Common myeloid progenitor, CD34-positive (primary cell): ENCODE data around the gene CRLF1.

ENCODE experiments used
- CTCF ChIA-PET: fragments of 350-600 bp; sonication (Branson Sonifier 250); formaldehyde crosslinking; loops from one replicate; lab custom pipeline; 2021; ENCODE audit warnings: antibody characterized with exemption; lab: Charles Lee
- POLR2A ChIA-PET: fragments of 350-600 bp; sonication (Branson Sonifier 250); formaldehyde crosslinking; loops from one replicate; lab custom pipeline; 2021; ENCODE audit warnings: antibody characterized with exemption; lab: Charles Lee
- DNase-seq, 3 donors: peaks; one replicate each; pipeline versions ENCODE4 v3.0.0 to v3.0.0-alpha.2; 2013
- H3K27ac ChIP-seq, 2 experiments: 1 replicate in 1 of 2; 2 replicates in 1 of 2; pipeline ENCODE4 v1.7.0; 2013; ENCODE audit warnings: inconsistent platforms in 2 of 2, low read length in 2 of 2, mild to moderate bottlenecking in 2 of 2, low read depth in 1 of 2, moderate library complexity in 1 of 2; ENCODE audit not compliant: severe bottlenecking in 2 of 2, insufficient read depth in 1 of 2, poor library complexity in 1 of 2
- H3K27me3 ChIP-seq, 5 experiments: replicated peaks in 2 of 5; 1 replicate in 3 of 5; 2 replicates in 2 of 5; pipeline versions ENCODE4 v1.6.1 to v1.7.0; 2013; ENCODE audit warnings: low read length in 4 of 5, mild to moderate bottlenecking in 2 of 5, moderate library complexity in 2 of 5, inconsistent platforms in 1 of 5; ENCODE audit not compliant: insufficient read depth in 5 of 5, control insufficient read depth in 4 of 5
- H3K36me3 ChIP-seq, 4 experiments: 1 replicate in 2 of 4; 2 replicates in 2 of 4; pipeline versions ENCODE4 v1.6.1 to v1.7.0; 2013; ENCODE audit warnings: low read length in 3 of 4, control low read depth in 1 of 4, mild to moderate bottlenecking in 1 of 4; ENCODE audit not compliant: control insufficient read depth in 4 of 4, insufficient read depth in 4 of 4
- H3K4me1 ChIP-seq, 4 experiments: 1 replicate in 3 of 4; 2 replicates in 1 of 4; pipeline versions ENCODE4 v1.6.1 to v1.7.1; 2013; ENCODE audit warnings: low read length in 3 of 4, mild to moderate bottlenecking in 3 of 4, control low read depth in 1 of 4, inconsistent platforms in 1 of 4, moderate library complexity in 1 of 4; ENCODE audit not compliant: control insufficient read depth in 4 of 4, insufficient read depth in 4 of 4; ENCODE audit errors: control extremely low read depth in 1 of 4
- H3K4me3 ChIP-seq, 7 experiments: 1 replicate in 4 of 7; 2 replicates in 3 of 7; pipeline versions ENCODE4 v1.5.1 to v1.7.0; 2013; ENCODE audit warnings: mild to moderate bottlenecking in 7 of 7, low read length in 6 of 7, moderate library complexity in 6 of 7, inconsistent platforms in 2 of 7, low read depth in 2 of 7, control low read depth in 1 of 7; ENCODE audit not compliant: insufficient read depth in 4 of 7, control insufficient read depth in 1 of 7; ENCODE audit errors: extremely low read depth in 1 of 7
- H3K9me3 ChIP-seq, 5 experiments: 1 replicate in 4 of 5; 2 replicates in 1 of 5; pipeline versions ENCODE4 v1.6.1 to v1.7.1; 2013; ENCODE audit warnings: low read length in 4 of 5, mild to moderate bottlenecking in 2 of 5, inconsistent platforms in 1 of 5, low read depth in 1 of 5, moderate library complexity in 1 of 5; ENCODE audit not compliant: control insufficient read depth in 4 of 5, insufficient read depth in 2 of 5; ENCODE audit errors: control extremely low read depth in 1 of 5
- WGBS: methylation state at CpG from one replicate; pipeline ENCODE4 v1.1.5; 2013; ENCODE audit not compliant: insufficient coverage; 5-methylcytosine and 5-hydroxymethylcytosine counted together

The CRLF1 gene

DNA sequence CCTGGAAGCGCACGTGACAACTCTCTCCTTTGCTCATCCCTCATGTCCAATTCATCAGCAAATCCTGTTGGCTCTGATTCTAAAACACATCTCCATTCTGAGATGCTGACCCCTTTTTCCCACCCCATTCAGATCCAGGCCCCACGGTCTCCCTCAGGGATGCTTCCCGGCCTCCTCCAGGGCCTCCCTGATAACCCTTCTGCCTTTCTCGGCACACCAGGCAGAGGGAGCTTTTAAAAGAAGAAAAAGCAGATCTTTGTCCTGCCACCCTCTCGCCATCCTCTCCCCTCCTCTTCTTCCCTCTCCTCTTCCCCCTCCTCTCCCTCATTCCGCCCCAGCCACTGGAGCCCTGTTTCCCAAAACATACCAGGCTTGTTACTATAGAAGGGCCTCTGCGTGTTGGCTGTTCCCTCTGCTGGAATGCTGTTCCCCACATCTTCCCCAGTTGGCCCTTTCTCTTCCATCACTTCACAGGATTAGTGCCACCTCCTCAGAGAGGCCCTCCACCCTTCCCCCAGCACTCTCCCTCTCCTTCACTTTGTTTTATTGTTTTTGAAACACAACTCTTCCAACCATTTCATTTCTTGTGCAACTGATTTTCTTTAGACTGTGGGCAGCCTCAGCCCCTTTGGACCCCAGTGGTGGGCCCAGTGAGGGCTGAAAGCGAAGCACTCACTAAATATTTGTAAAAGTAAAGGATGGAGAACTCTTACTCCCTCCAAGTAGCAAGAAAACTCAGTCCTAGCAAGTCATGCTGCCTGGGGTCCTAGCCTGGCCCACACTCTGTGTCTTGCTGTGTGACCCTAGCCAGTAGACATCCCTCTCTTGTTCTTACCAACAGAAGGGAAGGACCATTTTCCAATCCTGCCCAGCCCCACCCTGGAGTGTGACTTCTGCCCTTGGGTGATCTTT is 2.5 kb upstream of the CRLF1 start:
- H3K4me3 ChIP-seq = no peak overlapping the region
- H3K36me3 ChIP-seq = no peaks in the 10 kb centered on the region
- peaks cover 9 to 97% (median 51%) of the 10 kb centered on the region in 5 experiments for H3K27me3 ChIP-seq
- WGBS = 34% methylated on average over 7 of the region's 9 CpGs
- CTCF ChIA-PET = no interaction called here
- no peaks in the 10 kb centered on the region for H3K9me3 ChIP-seq
- H3K27ac ChIP-seq = no peak overlapping the region
- POLR2A ChIA-PET = no interaction called here
- DNase-seq = no peak
- H3K4me1 ChIP-seq = peaks cover 0 to 46% (median 29%) of the 10 kb centered on the region in 4 experiments

DNA sequence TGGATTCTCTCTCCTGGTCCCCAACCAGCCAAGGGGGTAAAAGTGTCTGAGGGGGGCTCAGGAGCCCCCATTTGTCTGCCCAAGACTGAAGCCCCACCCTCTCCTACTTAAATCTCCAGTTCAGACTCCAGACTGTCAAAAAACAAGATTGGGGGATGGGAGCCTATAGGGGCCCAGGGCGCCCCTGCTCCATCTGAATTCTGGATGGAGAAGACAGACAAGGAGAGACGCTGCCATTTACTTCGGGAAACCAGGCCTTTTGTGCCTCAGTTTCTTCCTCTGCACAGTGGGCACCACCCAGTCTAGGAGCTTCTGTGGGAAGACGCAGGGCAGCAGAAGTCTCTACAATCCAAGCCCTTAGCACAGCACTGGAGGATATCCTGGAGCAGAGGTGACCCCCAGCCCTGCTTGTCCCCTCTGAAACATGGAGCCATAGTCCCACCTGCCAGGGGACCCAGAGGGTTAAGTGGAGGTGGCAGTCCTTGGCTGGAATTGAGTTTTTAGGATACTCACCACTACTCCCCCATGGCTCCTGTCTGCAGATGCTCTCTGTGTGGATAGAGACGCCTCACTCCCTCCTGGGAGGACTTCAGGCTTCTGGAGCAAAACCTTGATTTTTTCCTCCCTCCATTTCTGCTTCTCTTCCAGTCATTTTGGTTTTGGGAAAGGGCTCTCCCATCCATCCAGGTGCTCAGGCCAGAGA is 1.7 kb upstream of the CRLF1 start:
- CTCF ChIA-PET = no interaction called here
- H3K36me3 ChIP-seq = no peaks in the 10 kb centered on the region
- no peak overlapping the region for H3K27ac ChIP-seq
- H3K4me3 ChIP-seq = no peak overlapping the region
- DNase-seq = no peak
- H3K27me3 ChIP-seq = peaks cover 9 to 96% (median 52%) of the 10 kb centered on the region in 5 experiments
- H3K4me1 ChIP-seq = peaks cover 0 to 48% (median 32%) of the 10 kb centered on the region in 4 experiments
- POLR2A ChIA-PET = no interaction called here
- H3K9me3 ChIP-seq = no peaks in the 10 kb centered on the region
- WGBS = 14% methylated on average over 5 of the region's 5 CpGs

DNA sequence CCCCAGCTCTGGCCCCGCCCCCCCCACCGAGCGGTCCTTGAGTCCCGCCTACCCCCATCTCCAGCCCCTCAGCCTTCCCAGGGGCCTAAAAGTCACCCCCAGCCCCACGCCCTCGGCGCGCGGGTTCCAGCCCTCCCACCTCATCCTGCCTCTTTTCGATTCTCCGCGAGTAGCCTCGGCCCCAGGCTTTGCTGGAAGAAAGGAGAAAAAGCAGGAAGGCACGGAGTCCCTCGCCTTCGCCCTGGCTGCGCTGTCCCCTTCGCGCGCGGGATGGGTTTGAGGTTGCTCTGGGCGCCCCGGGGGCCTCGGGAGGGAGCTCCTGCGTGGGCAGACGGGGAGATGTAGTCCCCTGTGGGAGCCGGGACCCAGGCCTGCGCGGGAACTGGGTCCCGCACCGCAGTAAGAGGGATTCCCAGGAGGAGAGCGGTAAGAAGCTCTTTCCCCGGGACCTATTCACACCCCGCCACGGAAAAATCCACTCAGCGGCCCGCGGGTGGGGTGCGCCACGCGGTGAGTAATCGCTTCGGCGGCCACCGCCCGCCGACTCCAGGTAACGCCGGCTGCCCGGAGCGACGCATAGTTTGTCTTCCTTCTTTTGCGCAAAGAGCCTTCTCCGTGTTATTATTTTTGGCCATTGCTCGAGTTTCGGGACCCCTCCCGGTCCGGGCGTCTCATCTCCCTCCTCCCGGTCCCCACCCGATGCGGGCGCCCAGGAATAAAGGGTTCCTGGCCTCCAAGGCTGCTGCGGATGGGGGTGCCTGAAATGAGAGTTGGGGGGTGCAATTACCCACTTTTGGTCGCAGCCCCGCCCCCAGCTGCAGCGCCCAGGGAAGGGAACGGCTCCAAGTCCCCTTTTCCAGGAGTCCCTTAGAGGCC is 865 bp upstream of the CRLF1 start:
- H3K4me3 ChIP-seq = peak overlapping the region in 1 of 7 experiments; percentile 2
- H3K27me3 ChIP-seq = peaks cover 9 to 96% (median 57%) of the 10 kb centered on the region in 5 experiments
- WGBS = 2% methylated on average over 43 of the region's 68 CpGs
- DNase-seq = no peak
- ChIA-PET POLR2A (no interaction called here), CTCF (no interaction called here)
- no peaks in the 10 kb centered on the region for H3K9me3 ChIP-seq
- no peak overlapping the region for H3K27ac ChIP-seq
- H3K4me1 ChIP-seq = peaks cover 0 to 40% (median 25%) of the 10 kb centered on the region in 4 experiments
- H3K36me3 ChIP-seq = no peaks in the 10 kb centered on the region

GRCh38 chr19:18605546-18606280 is 886 bp downstream of the CRLF1 start:
- ChIA-PET POLR2A (no interaction called here), CTCF (interaction anchor here (0.6 kb wide), 1 partner anchor 79 kb away, joined by 3 read pairs; no protein-coding TSS in a partner anchor)
- H3K27me3 ChIP-seq = peaks cover 9 to 93% (median 45%) of the 10 kb centered on the region in 5 experiments

DNA sequence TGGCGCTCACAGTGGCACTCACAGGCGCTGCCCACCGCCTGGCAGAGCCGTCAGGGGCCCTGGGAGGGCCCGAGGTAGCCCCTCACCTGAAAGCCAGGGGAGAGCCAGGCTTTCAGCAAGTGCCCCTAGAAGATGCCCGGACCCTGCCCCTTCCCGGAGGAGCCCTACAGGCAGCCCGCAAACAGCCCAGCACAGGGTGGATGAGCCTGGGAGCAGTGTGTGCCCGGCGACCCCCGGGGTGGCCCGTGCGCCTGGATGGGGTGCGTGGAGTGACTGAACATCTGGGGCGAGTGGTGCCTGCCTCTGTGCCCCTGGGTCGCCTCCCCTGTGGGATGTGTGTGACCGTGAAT is 1.4 kb downstream of the CRLF1 start:
- H3K36me3 ChIP-seq = no peaks in the 10 kb centered on the region
- DNase-seq = no peak
- H3K27ac ChIP-seq = no peak overlapping the region
- ChIA-PET CTCF (interaction anchor here (0.6 to 1.2 kb wide), 2 partner anchors 56 to 79 kb away, joined by 3 read pairs; no protein-coding TSS in a partner anchor), POLR2A (no interaction called here)
- H3K27me3 ChIP-seq = peaks cover 9 to 88% (median 43%) of the 10 kb centered on the region in 5 experiments
- peaks cover 0 to 20% (median 10%) of the 10 kb centered on the region in 4 experiments for H3K4me1 ChIP-seq
- 6% methylated on average over 16 of the region's 17 CpGs for WGBS
- no peaks in the 10 kb centered on the region for H3K9me3 ChIP-seq
- no peak overlapping the region for H3K4me3 ChIP-seq

More at GRCh38 chr19:18605546-18606280, 886 bp downstream of the CRLF1 start:
- Histone ChIP-seq H3K27ac (no peak overlapping the region), H3K4me3 (no peak overlapping the region), H3K36me3 (no peaks in the 10 kb centered on the region), H3K4me1 (peaks cover 0 to 24% (median 12%) of the 10 kb centered on the region in 4 experiments), H3K9me3 (no peaks in the 10 kb centered on the region)
- no peak for DNase-seq
- 3% methylated on average over 56 of the region's 65 CpGs for WGBS

GRCh38 chr19:18604820-18605159 is 1.8 kb downstream of the CRLF1 start:
- no peak overlapping the region for H3K27ac ChIP-seq
- CTCF ChIA-PET = interaction anchor here (0.6 to 1.6 kb wide), 3 partner anchors 17 to 80 kb away, joined by 3 to 4 read pairs (median 3); partner anchors contain the start of gene REX1BD
- peaks cover 0 to 20% (median 10%) of the 10 kb centered on the region in 4 experiments for H3K4me1 ChIP-seq
- POLR2A ChIA-PET = no interaction called here
- H3K36me3 ChIP-seq = no peaks in the 10 kb centered on the region
- H3K9me3 ChIP-seq = no peaks in the 10 kb centered on the region
- H3K27me3 ChIP-seq = peaks cover 9 to 88% (median 39%) of the 10 kb centered on the region in 5 experiments
- WGBS = 6% methylated on average over 4 of the region's 10 CpGs
- DNase-seq = no peak
- no peak overlapping the region for H3K4me3 ChIP-seq
